Measurements from ENCODE around the gene TMIE.
"Not testable (repeated sequence)": the region's sequence is repeated elsewhere in the genome, so short reads cannot be mapped to it uniquely, and the experiment has no call there.

Gene TMIE

DNA sequence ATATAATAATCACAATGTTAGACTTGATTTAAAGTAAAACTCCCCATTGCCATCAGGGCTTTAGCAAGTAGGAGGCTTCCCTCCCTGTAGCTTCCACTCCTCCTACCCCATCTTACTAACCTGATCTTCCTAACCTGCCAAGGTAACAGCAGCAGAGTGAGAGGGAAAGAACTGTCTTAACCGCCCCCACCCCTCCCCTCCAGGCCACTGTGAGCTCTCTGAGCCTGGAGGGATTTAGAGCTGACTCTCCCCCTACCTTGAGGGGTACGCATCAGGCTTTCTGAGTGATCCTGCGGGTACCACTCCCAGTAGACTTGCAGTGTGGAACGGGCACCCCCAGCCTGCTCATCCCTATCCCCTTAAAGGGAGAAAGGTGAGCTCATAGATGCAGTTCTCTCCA is 27.8 kb downstream of the TMIE start:
- DNase-seq = no peak

DNA sequence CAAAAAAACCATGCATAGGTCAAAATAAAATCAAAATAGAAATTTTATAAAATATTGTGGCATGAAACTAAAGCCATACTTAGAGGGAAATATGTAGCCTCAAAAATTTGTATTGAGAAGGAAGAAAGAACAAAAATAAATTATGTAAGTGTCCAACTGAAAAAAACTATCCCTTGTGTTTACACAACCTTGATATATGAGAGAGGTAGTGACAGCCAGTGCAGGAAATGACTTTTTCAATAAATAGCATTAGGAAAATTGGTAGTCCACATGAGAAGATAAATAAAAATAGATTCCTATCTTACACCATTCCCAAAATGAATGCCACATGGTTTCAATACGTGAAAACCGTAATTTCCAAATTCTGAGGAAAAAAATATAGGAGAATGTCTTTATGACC is 29.6 kb downstream of the TMIE start:
- no peak for DNase-seq

GRCh38 chr3:46731795-46732194 is 30.6 kb downstream of the TMIE start:
- no peak for DNase-seq

GRCh38 chr3:46733026-46733800 is 32.0 kb downstream of the TMIE start:
- no peak for DNase-seq

GRCh38 chr3:46734773-46735172 is 33.6 kb downstream of the TMIE start:
- DNase-seq = no peak

- DNase-seq = no peak
Measured at GRCh38 chr3:46736006-46736872, 35.0 kb downstream of the TMIE start.

GRCh38 chr3:46737329-46737731 is 36.1 kb downstream of the TMIE start:
- DNase-seq = no peak

GRCh38 chr3:46739565-46739964 is 38.4 kb downstream of the TMIE start:
- DNase-seq = not testable (repeated sequence)

GRCh38 chr3:46742992-46743585 is 41.9 kb downstream of the TMIE start:
- no peak for DNase-seq

- DNase-seq = no peak
Measured at GRCh38 chr3:46746711-46747110, 45.5 kb downstream of the TMIE start.

- DNase-seq = no peak
Measured at GRCh38 chr3:46748170-46748569, 47.0 kb downstream of the TMIE start.

- no peak for DNase-seq
Measured at GRCh38 chr3:46749129-46749528, 47.9 kb downstream of the TMIE start.

DNA sequence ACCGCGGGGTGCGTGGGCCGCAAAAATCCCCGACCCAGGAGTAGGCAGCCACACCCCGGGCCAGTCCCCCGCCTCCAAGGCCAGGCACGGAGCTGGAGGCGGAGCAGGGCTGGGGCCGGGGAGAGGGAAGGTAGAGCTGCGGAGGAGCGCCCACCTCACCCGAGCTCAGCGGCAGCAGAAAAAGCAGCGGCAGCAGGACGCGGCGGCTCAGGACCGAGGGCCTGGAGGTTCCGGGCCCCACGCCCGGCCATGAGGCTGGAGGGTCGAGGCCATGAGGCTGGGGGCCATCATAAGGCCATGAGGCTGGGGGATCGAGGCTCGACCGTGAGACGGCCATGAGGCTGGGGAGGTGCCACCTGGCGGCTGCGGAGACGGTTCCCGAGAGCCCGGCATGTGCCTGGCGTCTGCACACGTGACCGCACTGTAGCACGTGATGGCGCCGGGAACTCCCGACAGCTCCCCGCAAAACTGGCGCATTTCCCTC is 49.4 kb downstream of the TMIE start:
- DNase-seq = no peak

DNA sequence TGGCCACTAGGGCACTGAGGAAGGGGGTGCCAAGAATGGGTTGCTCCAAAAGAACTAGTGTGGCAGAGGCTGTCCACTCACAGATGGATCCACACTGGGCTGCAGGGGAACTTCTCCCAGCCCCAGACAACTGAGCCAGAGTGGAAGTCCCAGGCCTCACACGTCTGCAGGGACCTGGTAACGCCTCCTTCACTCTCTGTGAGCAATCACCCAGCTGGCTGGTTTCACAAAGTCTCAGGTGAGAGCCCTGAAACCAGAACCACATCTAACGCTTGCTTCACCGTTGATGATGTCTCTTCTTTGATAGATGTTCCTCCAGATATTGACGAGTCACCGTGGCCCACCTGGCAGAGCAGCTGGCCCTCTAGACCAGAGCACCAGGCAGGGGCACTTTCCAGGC is 51.9 kb downstream of the TMIE start:
- not testable (repeated sequence) for DNase-seq

GRCh38 chr3:46755646-46756045 is 54.5 kb downstream of the TMIE start:
- DNase-seq = no peak

DNA sequence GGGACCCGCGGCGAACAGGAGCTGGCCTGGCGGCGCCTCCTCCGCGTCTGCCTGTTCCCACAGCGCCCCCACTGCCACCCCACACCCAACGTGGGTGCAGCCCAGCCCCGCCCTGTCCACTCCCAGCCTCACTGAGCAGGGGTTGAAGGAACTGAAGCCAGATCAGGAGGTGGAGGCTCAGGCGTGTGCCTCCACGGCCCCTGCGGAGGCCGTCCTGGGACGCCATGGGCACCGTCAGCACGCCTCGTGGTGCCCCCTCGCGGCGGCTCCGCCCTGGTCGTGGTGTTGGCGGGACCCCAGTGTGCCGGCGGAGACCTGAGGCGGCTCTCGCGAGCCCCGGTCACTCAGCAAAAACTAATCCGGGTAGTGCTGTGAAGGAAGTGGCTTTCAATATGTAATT is 55.5 kb downstream of the TMIE start:
- no peak for DNase-seq

- no peak for DNase-seq
Measured at GRCh38 chr3:46759239-46760167, 58.3 kb downstream of the TMIE start.
